H1 (cell line): ENCODE data around the gene MIEF2. TPM values are rescaled to one million over a fixed set of nuclear protein-coding genes. Genes with fewer than 3 reads are reported as not detected.

Source experiments
- polyA plus RNA-seq, 7 experiments: library from polyadenylated mRNA; depleted of rRNA in 3 of 7; stranded (reverse) in 5 of 7; unstranded in 2 of 7; fragments of >200 nt in 5 of 7; fragments of 200-250 nt in 2 of 7; gene quantifications; 1 replicate in 5 of 7; 2 replicates in 1 of 7; 4 replicates in 1 of 7; pipeline versions ENCODE4 v1.2.1 to v1.2.3, GENCODE V29; 2011 to 2013; ENCODE audit warnings: missing spikeins in 2 of 7, mixed read lengths in 2 of 7
- total RNA-seq: library from RNA; stranded (reverse); fragmentation: NEBNext Ultra II Directional; extraction: Animal tissue kit (Norgen Biotek cat#: 25700); gene quantifications from 2 replicates; pipeline ENCODE4 v1.2.1, GENCODE V29; 2021
- TF ChIP-seq, protein P1 (sequence below): fragments of 300-600 bp; sonication (generic); IDR thresholded peaks from 2 replicates; pipeline ENCODE4 v1.7.1; 2012; ENCODE audit warnings: low read length, moderate library complexity, mild to moderate bottlenecking, inconsistent platforms; ENCODE audit not compliant: insufficient replicate concordance

The MIEF2 gene
- total and polyA plus RNA-seq, 2 of the 8 experiments (the other 6 are each of a cell fraction or from before 2014, with no cell fraction given), result 9.9 to 24.9 TPM

- TF ChIP-seq, protein P1, sequence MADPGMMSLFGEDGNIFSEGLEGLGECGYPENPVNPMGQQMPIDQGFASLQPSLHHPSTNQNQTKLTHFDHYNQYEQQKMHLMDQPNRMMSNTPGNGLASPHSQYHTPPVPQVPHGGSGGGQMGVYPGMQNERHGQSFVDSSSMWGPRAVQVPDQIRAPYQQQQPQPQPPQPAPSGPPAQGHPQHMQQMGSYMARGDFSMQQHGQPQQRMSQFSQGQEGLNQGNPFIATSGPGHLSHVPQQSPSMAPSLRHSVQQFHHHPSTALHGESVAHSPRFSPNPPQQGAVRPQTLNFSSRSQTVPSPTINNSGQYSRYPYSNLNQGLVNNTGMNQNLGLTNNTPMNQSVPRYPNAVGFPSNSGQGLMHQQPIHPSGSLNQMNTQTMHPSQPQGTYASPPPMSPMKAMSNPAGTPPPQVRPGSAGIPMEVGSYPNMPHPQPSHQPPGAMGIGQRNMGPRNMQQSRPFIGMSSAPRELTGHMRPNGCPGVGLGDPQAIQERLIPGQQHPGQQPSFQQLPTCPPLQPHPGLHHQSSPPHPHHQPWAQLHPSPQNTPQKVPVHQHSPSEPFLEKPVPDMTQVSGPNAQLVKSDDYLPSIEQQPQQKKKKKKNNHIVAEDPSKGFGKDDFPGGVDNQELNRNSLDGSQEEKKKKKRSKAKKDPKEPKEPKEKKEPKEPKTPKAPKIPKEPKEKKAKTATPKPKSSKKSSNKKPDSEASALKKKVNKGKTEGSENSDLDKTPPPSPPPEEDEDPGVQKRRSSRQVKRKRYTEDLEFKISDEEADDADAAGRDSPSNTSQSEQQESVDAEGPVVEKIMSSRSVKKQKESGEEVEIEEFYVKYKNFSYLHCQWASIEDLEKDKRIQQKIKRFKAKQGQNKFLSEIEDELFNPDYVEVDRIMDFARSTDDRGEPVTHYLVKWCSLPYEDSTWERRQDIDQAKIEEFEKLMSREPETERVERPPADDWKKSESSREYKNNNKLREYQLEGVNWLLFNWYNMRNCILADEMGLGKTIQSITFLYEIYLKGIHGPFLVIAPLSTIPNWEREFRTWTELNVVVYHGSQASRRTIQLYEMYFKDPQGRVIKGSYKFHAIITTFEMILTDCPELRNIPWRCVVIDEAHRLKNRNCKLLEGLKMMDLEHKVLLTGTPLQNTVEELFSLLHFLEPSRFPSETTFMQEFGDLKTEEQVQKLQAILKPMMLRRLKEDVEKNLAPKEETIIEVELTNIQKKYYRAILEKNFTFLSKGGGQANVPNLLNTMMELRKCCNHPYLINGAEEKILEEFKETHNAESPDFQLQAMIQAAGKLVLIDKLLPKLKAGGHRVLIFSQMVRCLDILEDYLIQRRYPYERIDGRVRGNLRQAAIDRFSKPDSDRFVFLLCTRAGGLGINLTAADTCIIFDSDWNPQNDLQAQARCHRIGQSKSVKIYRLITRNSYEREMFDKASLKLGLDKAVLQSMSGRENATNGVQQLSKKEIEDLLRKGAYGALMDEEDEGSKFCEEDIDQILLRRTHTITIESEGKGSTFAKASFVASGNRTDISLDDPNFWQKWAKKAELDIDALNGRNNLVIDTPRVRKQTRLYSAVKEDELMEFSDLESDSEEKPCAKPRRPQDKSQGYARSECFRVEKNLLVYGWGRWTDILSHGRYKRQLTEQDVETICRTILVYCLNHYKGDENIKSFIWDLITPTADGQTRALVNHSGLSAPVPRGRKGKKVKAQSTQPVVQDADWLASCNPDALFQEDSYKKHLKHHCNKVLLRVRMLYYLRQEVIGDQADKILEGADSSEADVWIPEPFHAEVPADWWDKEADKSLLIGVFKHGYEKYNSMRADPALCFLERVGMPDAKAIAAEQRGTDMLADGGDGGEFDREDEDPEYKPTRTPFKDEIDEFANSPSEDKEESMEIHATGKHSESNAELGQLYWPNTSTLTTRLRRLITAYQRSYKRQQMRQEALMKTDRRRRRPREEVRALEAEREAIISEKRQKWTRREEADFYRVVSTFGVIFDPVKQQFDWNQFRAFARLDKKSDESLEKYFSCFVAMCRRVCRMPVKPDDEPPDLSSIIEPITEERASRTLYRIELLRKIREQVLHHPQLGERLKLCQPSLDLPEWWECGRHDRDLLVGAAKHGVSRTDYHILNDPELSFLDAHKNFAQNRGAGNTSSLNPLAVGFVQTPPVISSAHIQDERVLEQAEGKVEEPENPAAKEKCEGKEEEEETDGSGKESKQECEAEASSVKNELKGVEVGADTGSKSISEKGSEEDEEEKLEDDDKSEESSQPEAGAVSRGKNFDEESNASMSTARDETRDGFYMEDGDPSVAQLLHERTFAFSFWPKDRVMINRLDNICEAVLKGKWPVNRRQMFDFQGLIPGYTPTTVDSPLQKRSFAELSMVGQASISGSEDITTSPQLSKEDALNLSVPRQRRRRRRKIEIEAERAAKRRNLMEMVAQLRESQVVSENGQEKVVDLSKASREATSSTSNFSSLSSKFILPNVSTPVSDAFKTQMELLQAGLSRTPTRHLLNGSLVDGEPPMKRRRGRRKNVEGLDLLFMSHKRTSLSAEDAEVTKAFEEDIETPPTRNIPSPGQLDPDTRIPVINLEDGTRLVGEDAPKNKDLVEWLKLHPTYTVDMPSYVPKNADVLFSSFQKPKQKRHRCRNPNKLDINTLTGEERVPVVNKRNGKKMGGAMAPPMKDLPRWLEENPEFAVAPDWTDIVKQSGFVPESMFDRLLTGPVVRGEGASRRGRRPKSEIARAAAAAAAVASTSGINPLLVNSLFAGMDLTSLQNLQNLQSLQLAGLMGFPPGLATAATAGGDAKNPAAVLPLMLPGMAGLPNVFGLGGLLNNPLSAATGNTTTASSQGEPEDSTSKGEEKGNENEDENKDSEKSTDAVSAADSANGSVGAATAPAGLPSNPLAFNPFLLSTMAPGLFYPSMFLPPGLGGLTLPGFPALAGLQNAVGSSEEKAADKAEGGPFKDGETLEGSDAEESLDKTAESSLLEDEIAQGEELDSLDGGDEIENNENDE, result no peak
- TF ChIP-seq, all 59 proteins: peak for 0
These were observed 29.9 kb upstream of the MIEF2 start (continued) for GRCh38 chr17:18230288-18231141.
